ENCODE data around the gene ADRA2C.

ADRA2C gene

GRCh38 chr4:3800351-3800750 is 34.2 kb downstream of the ADRA2C start:
- no peak for FAIRE-seq

- no peak for FAIRE-seq
These were observed 35.3 kb downstream of the ADRA2C start for GRCh38 chr4:3801521-3801920.

- no peak for FAIRE-seq
These were observed 35.9 kb downstream of the ADRA2C start for GRCh38 chr4:3801931-3802550.

- FAIRE-seq = no peak
These were observed 36.6 kb downstream of the ADRA2C start for GRCh38 chr4:3802571-3803474.

DNA sequence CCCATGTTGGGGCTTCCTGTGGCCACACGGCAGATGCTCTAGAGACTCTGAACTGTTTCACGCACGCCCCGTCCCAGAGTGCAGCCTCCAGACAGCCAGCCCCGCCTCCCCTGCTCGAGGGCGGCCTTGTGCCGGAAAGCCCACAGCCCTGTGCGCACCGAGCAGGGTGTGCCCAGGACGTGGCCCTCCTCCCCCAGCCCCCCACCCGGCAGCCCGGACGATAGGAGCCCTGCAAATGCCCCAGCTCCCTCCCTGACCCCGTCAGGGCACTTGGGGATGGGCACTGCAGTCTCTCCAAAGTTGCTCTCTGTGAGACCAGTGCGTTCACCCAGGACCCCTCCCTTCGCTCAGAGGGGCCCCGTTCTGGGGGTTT is 37.3 kb downstream of the ADRA2C start:
- no peak for FAIRE-seq

GRCh38 chr4:3803946-3804345 is 37.8 kb downstream of the ADRA2C start:
- FAIRE-seq = no peak

GRCh38 chr4:3805026-3805425 is 38.8 kb downstream of the ADRA2C start:
- FAIRE-seq = no peak

GRCh38 chr4:3805731-3806130 is 39.5 kb downstream of the ADRA2C start:
- no peak for FAIRE-seq

- FAIRE-seq = no peak
These were observed 41.1 kb downstream of the ADRA2C start for GRCh38 chr4:3807311-3807710.

DNA sequence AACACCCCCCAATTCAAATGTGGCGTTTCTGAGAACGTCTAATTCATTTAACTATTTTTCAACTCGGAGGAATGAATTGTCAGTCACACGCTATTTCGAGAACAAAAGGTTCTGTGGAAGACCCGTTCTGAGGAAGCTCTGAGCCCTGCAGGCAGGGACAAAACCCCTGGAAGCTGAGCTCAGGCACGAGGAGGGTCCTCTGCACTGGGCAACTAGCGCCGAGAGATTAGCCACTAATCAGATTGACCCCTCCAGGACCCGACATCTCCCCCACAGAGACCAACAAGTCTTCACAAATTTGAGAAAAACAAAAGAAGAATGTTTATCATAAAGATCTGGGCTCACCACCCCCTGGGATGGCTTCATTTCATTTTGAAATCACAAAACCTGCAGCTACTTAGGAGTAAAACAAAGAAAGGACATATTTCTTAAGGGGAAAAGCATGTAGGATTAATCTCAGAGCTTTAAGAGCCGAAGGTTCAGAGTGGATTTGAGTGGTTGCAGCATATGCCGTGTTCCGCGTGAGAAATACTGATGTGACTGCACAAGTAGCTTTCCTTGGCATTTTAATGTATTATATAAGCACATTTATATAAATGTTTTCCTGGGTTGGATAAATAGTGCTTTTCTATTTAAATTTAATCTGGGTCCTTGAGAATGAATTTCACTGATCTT is 41.8 kb downstream of the ADRA2C start:
- FAIRE-seq = no peak

GRCh38 chr4:3808597-3808996 is 42.4 kb downstream of the ADRA2C start:
- FAIRE-seq = no peak

DNA sequence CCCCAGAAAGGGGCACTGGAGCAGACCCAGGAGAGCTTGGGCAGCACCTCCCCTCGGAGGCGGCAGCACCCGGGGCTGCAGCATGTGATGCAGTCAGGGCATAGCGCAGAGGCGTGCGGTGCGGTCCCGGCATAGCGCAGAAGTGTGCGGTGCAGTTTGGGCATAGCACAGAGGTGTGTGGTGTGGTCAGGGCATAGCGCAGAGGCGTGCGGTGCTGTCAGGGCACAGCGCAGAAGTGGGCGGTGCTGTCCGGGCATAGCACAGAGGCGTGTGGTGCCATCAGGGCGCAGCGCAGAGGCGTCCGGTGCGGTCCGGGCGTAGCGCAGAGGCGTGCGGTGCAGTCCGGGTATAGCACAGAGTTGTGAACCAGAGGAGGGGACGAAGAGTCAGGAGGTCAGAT is 42.8 kb downstream of the ADRA2C start:
- no peak for FAIRE-seq

GRCh38 chr4:3809451-3810110 is 43.4 kb downstream of the ADRA2C start:
- FAIRE-seq = no peak

GRCh38 chr4:3810111-3810680 is 44.0 kb downstream of the ADRA2C start:
- no peak for FAIRE-seq

DNA sequence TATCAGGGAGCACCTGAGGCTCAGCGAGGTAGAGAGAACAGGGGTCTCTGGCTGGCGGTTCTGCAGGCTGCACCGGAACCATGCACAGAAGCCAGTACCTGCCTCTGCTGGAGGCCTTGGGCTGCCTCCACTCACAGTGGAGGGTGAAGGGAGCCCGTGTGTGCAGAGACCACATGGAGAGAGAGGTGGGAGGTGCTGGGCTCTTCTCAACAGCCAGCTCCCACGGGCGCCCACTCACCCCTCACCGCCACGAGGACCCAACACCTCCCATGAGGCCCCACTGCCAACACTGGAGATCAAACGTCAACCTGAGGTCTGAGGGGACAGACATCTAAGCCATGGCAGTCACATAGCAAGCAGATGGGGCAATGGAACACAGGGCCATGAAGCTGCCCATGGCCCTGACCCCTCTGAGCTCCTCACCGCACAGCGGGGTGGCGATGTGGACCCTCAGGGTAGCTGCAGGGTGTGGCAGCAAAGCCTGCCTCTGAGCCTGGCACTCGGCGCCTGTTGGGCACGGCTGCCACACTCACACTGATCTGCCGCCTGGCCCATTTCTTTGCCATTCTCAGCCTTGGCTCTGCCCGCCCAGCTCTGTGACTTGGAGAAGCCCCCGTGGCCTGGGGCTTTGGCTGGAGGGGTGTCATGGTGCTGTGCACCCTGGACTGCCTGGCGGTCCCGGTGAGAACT is 44.8 kb downstream of the ADRA2C start:
- FAIRE-seq = no peak

DNA sequence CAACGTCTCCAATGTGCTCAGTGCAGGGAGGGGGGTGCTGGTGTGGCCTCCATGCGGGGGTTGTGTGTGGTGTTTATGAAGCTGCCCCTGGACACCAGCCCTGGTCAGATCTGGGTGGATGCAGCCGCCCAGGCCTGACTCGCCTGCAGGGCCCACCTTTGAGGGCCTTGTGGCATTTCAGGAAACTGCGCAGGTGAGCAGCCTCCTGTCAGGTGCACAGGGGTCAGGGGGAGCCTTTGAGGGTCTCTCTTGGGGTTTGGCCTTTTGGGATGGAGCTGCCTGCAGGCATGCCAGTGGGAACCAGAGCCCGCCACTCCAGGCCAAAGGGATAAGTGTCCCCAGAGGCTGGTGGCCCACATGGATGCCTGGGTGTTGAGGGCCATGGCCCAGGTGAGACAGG is 45.4 kb downstream of the ADRA2C start:
- no peak for FAIRE-seq

- FAIRE-seq = no peak
These were observed 46.2 kb downstream of the ADRA2C start for GRCh38 chr4:3812211-3812934.

GRCh38 chr4:3813151-3814052 is 47.2 kb downstream of the ADRA2C start:
- no peak for FAIRE-seq

GRCh38 chr4:3814053-3814570 is 47.9 kb downstream of the ADRA2C start:
- no peak for FAIRE-seq

GRCh38 chr4:3814838-3815237 is 48.7 kb downstream of the ADRA2C start:
- peak; percentile 88 for FAIRE-seq

All from colon (tissue), 2 donors.